HepG2 (cell line): ENCODE data around the gene DDN. TPM values are rescaled to one million over a fixed set of nuclear protein-coding genes. Genes with fewer than 3 reads are reported as not detected.

ENCODE experiments used
- ATAC-seq: fragments of 200-7000 bp; cut with Tn5 transposase; 3 replicates; pipeline ENCODE4 v1.9.1; 2020; ENCODE audit warnings: mild to moderate bottlenecking, moderate library complexity
- BruUV-seq: library from RNA; stranded (reverse); fragments of 400-500 nt; replicated peaks from 2 replicates; lab custom pipeline; 2021; lab: Mats Ljungman, UMichigan
- CTCF ChIA-PET: fragments of 300-600 bp; formaldehyde crosslinking; extraction: SDS; loops from one replicate; lab custom pipeline; 2021; ENCODE audit warnings: low total read pairs, inconsistent platforms, low intra/inter-chr PET ratio; lab: Yijun Ruan, JAX
- POLR2A ChIA-PET: fragments of 350-600 bp; sonication (Branson Sonifier 250); formaldehyde crosslinking; loops from one replicate; lab custom pipeline; 2020; ENCODE audit warnings: antibody characterized with exemption, inconsistent platforms; lab: Yijun Ruan, JAX
- DNase-seq: peaks from one replicate; pipeline ENCODE4 v3.0.0-alpha.2; 2015; ENCODE audit warnings: low spot score
- FAIRE-seq: peaks from 3 replicates; lab custom pipeline; 2011; peaks lifted over from hg19 to GRCh38; lab: Jason Lieb, UNC
- H2AFZ ChIP-seq: one replicate; pipeline ENCODE4 v1.6.1; 2011; ENCODE audit warnings: low read length, inconsistent platforms
- H3K27ac ChIP-seq: fragments of 300-600 bp; 3 replicates; pipeline ENCODE4 v1.8.0; 2011; ENCODE audit warnings: mixed run types, mild to moderate bottlenecking, mixed read lengths, low read length, inconsistent platforms; ENCODE audit not compliant: insufficient read depth; ENCODE audit errors: extremely low read length
- H3K27me3 ChIP-seq, 2 experiments: fragments of 200-600 bp in 1 of 2; 2 replicates in 1 of 2; 3 replicates in 1 of 2; pipeline versions ENCODE4 v1.6.0 to v1.8.0; 2011; ENCODE audit warnings: low read length in 2 of 2, mild to moderate bottlenecking in 2 of 2, moderate library complexity in 2 of 2, inconsistent platforms in 1 of 2; ENCODE audit not compliant: insufficient read depth in 2 of 2, control insufficient read depth in 1 of 2
- H3K36me3 ChIP-seq, 2 experiments: fragments of 200-600 bp in 1 of 2; replicated peaks in 1 of 2; 2 replicates in 1 of 2; 3 replicates in 1 of 2; pipeline versions ENCODE4 v1.5.1 to v1.8.0; 2011; ENCODE audit warnings: low read length in 2 of 2, inconsistent platforms in 1 of 2; ENCODE audit not compliant: insufficient read depth in 2 of 2, control insufficient read depth in 1 of 2
- H3K4me1 ChIP-seq: 2 replicates; pipeline ENCODE4 v1.5.1; 2012; ENCODE audit warnings: low read length, inconsistent platforms; ENCODE audit not compliant: insufficient read depth
- H3K4me2 ChIP-seq: 2 replicates; pipeline ENCODE4 v1.6.0; 2011; ENCODE audit warnings: low read depth, low read length, inconsistent platforms
- H3K4me3 ChIP-seq, 3 experiments: fragments of 200-600 bp in 1 of 3; sonication (generic), shearing (Covaris generic) in 1 of 3; replicated peaks in 1 of 3; 2 replicates each; pipeline ENCODE4 v1.5.1; 2011 to 2016; ENCODE audit warnings: low read length in 3 of 3, inconsistent platforms in 2 of 3, low read depth in 2 of 3, mild to moderate bottlenecking in 2 of 3, control low read depth in 1 of 3, mixed read lengths in 1 of 3; ENCODE audit not compliant: insufficient read depth in 1 of 3
- H3K79me2 ChIP-seq: one replicate; pipeline ENCODE4 v1.6.1; 2011; ENCODE audit warnings: low read length, inconsistent platforms; ENCODE audit not compliant: insufficient read depth
- H3K9ac ChIP-seq: 2 replicates; pipeline ENCODE4 v1.6.0; 2011; ENCODE audit warnings: mild to moderate bottlenecking, low read depth, low read length, inconsistent platforms; ENCODE audit not compliant: insufficient read depth
- H3K9me3 ChIP-seq: 2 replicates; pipeline ENCODE4 v1.5.1; 2012; ENCODE audit warnings: mild to moderate bottlenecking, low read length
- H4K20me1 ChIP-seq: 2 replicates; pipeline ENCODE4 v1.6.0; 2011; ENCODE audit warnings: inconsistent platforms, mild to moderate bottlenecking, low read length, moderate library complexity; ENCODE audit not compliant: insufficient read depth
- FOXA1 ChIP-seq, 2 experiments: fragments of 450-650 bp in 1 of 2; sonication (generic) in 1 of 2; formaldehyde crosslinking in 1 of 2; IDR thresholded peaks; 2 replicates each; pipeline versions ENCODE4 v1.4.0 to v1.6.1; 2016 to 2020; ENCODE audit warnings: missing genetic modification reagents in 1 of 2
- FOXA3 ChIP-seq: IDR thresholded peaks from 2 replicates; pipeline ENCODE4 v1.6.1; 2016; ENCODE audit warnings: missing genetic modification reagents, missing compliant biosample characterization
- KDM2A ChIP-seq: sonication (generic); formaldehyde crosslinking; IDR thresholded peaks from 2 replicates; pipeline ENCODE4 v1.4.0; 2020; ENCODE audit warnings: low read depth, missing genetic modification reagents, borderline replicate concordance
- RAD21 ChIP-seq: fragments of 450-650 bp; formaldehyde crosslinking; IDR thresholded peaks from 2 replicates; pipeline ENCODE4 v1.5.0; 2020; ENCODE audit warnings: mild to moderate bottlenecking
- SMC3 ChIP-seq: IDR thresholded peaks from 2 replicates; pipeline ENCODE4 v1.6.1; 2011; ENCODE audit warnings: low read length, improper control_type of control experiment
- STAG1 ChIP-seq: sonication (generic); formaldehyde crosslinking; IDR thresholded peaks from 2 replicates; pipeline ENCODE4 v1.4.0; 2020; ENCODE audit warnings: missing genetic modification reagents
- XRCC5 ChIP-seq: fragments of 200-400 bp; formaldehyde crosslinking; optimal IDR thresholded peaks from 2 replicates; pipeline ENCODE3; 2017; ENCODE audit warnings: mild to moderate bottlenecking, low read length
- ZBTB7A ChIP-seq: sonication (generic); formaldehyde crosslinking; IDR thresholded peaks from 2 replicates; pipeline ENCODE4 v1.8.0; 2022; ENCODE audit warnings: mild to moderate bottlenecking, missing genetic modification reagents
- ZNF468 ChIP-seq: sonication (generic); formaldehyde crosslinking; IDR thresholded peaks from 2 replicates; pipeline ENCODE4 v1.8.0; 2022; ENCODE audit warnings: mild to moderate bottlenecking, moderate library complexity, missing genetic modification reagents
- ZNF639 ChIP-seq: conservative IDR thresholded peaks from 2 replicates; pipeline ENCODE4 v1.6.1; 2018; ENCODE audit warnings: missing genetic modification reagents
- ZNF687 ChIP-seq: sonication (generic); formaldehyde crosslinking; IDR thresholded peaks from 2 replicates; pipeline ENCODE4 v1.5.1; 2020; ENCODE audit warnings: mild to moderate bottlenecking, missing genetic modification reagents, moderate library complexity
- WGBS: methylation state at CpG from one replicate; pipeline ENCODE4 v1.1.6; 2017; ENCODE audit warnings: low lambda C conversion rate; 5-methylcytosine and 5-hydroxymethylcytosine counted together
- in situ Hi-C: cut with HindIII; loops from 2 replicates; pipeline ENCODE4 v1.10.0; 2017; ENCODE audit warnings: low pct_unique_long_range_greater_than_20kb; ENCODE audit not compliant: extremely low pct_ligation_motif_present
- intact Hi-C: fragments of 100-400 bp; cut with micrococcal nuclease; formaldehyde crosslinking; loops from one replicate; pipeline ENCODE4 v1.10.0; 2022; ENCODE audit not compliant: unreplicated experiment
- polyA plus RNA-seq, 8 experiments: library from polyadenylated mRNA; depleted of rRNA in 3 of 8; stranded (reverse) in 7 of 8; unstranded in 1 of 8; fragments of >200 nt; fragmentation: Illumina TruSeq in 4 of 8; extraction: Trizol in 4 of 8; gene quantifications; 2 replicates each; pipeline versions ENCODE4 v1.2.1 to v1.2.3, GENCODE V29; 2011 to 2016; ENCODE audit warnings: low read depth in 4 of 8, missing spikeins in 1 of 8, mixed read lengths in 1 of 8; ENCODE audit not compliant: insufficient read depth in 1 of 8
- total RNA-seq, 5 experiments: library from RNA; depleted of rRNA; stranded (reverse); fragments of >200 nt; fragmentation: Illumina TruSeq; extraction: Trizol; gene quantifications; 2 replicates each; pipeline ENCODE4 v1.2.3, GENCODE V29; 2016; ENCODE audit warnings: low read depth in 1 of 5
- TF ChIP-seq, protein P1 (sequence below): sonication (generic); formaldehyde crosslinking; IDR thresholded peaks from 2 replicates; pipeline ENCODE4 v1.5.0; 2020; ENCODE audit warnings: mild to moderate bottlenecking, missing genetic modification reagents

DDN gene
- total and polyA plus RNA-seq, 2 of the 13 experiments (the other 11 are each of a cell fraction or from before 2014, with no cell fraction given) = 0.24 to 0.53 TPM

DNA sequence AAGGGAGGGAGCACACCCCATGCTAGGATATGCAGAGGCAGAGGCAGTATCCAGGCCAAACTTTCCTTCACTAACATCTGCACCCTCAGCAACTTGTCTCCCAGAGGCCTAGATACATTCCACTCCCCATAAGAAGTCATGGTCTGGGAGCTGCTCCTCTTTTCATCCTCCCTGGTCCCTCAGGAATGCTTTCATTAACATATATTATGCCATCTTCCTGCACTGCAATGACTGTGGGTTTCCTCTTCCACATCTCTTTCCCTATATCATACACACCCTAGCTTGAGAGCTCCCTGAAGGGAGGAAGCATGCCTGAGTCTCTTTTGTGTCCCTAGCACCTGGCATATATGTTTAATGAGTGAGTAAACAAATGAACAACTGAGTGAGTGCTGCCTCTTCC, 8.6 kb downstream of the DDN start (continued):
- TF ChIP-seq, protein P1, sequence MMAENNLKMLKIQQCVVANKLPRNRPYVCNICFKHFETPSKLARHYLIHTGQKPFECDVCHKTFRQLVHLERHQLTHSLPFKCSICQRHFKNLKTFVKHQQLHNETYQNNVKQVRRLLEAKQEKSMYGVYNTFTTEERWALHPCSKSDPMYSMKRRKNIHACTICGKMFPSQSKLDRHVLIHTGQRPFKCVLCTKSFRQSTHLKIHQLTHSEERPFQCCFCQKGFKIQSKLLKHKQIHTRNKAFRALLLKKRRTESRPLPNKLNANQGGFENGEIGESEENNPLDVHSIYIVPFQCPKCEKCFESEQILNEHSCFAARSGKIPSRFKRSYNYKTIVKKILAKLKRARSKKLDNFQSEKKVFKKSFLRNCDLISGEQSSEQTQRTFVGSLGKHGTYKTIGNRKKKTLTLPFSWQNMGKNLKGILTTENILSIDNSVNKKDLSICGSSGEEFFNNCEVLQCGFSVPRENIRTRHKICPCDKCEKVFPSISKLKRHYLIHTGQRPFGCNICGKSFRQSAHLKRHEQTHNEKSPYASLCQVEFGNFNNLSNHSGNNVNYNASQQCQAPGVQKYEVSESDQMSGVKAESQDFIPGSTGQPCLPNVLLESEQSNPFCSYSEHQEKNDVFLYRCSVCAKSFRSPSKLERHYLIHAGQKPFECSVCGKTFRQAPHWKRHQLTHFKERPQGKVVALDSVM (CRISPR knock-in tag) = no peak

DNA sequence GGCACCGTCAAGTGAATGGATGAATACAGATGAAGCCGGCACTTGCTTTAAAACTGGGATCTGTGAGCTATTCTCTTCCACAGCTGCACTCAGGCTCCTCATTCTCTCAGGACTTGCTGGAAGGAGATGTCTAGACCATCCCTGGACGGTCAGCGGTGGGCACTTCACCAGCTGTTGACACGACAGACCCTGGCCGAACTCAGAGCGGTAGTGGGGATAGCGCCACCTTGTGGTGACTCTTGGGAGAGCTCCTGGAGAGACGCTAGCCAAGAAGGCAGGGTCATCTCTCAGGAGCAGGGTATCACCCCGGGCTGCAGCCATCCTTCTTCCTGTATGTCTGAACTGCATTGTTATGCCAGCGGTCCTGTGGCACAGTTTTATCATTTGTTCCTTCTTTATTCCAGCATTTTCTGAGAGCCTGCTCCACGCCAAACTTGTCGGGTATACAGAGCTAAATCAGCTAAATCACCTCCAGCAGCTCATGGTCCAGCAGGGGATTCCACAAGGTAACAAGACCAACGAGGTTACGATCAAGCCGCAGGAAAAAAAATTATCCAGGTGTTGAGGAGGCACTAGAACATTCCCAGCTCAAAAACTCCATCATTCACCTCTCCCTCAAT, 11.0 kb downstream of the DDN start:
- H3K79me2 ChIP-seq = no peaks in the 10 kb centered on the region
- no peaks in the 10 kb centered on the region for H4K20me1 ChIP-seq
- ChIA-PET POLR2A (interaction anchor here (0.8 kb wide), 1 partner anchor 9 kb away, joined by 5 read pairs; no protein-coding TSS in a partner anchor), CTCF (interaction anchor here (0.6 to 1.5 kb wide), 5 partner anchors 10 to 23 kb away, joined by 3 to 6 read pairs (median 3); no protein-coding TSS in a partner anchor)
- 13% methylated on average over 13 of the region's 16 CpGs for WGBS
- H3K4me2 ChIP-seq = peak overlapping the region; percentile 46; the same call in 1 of the 2 replicates
- no peak overlapping the region for H2AFZ ChIP-seq
- H3K9me3 ChIP-seq = no peaks in the 10 kb centered on the region
- BruUV-seq = no TSS peak
- no peaks in the 10 kb centered on the region for H3K36me3 ChIP-seq
- H3K27me3 ChIP-seq = peaks cover 7 to 65% of the 10 kb centered on the region in 2 experiments; a peak in 3 of 5 replicates
- in situ Hi-C loops = no loop called here
- ATAC-seq (peak; percentile 82), FAIRE-seq (peak; percentile 70), DNase-seq (peak; percentile 46)
- H3K4me1 ChIP-seq = no peaks in the 10 kb centered on the region
- no peak overlapping the region for H3K4me3 ChIP-seq
- intact Hi-C loops = no loop called here
- H3K27ac ChIP-seq = no peak overlapping the region
- no peak overlapping the region for H3K9ac ChIP-seq
- TF ChIP-seq ZNF639 (no peak), RAD21 (peak; percentile 21; the same call in 1 of the 2 replicates), XRCC5 (peak; percentile 62), FOXA3 (CRISPR knock-in tag) (peak; percentile 43), FOXA1 (IDR thresholded peaks at IDR 0.05) (no peak), FOXA1 (CRISPR knock-in tag; IDR thresholded peaks at IDR 0.05) (peak; percentile 50), KDM2A (CRISPR knock-in tag) (0 out of 2 replicates have a peak, but pooled peaks have one; percentile 31), ZNF687 (CRISPR knock-in tag) (0 out of 2 replicates have a peak, but pooled peaks have one; percentile 12), ZBTB7A (CRISPR knock-in tag) (peak; percentile 55; the same call in 1 of the 2 replicates), ZNF468 (CRISPR knock-in tag) (no peak), SMC3 (peak; percentile 41; the same call in 1 of the 2 replicates), STAG1 (peak; percentile 41)
